Stimulated activated CD8-positive, alpha-beta memory T cell treated with anti-CD3 and anti-CD28 coated beads, Interleukin-4, amount 100 ng/mL, for 1 hour (primary cell): Measurements from ENCODE around the gene MUC4.

Source experiments
- DNase-seq, 2 donors: peaks; one replicate each; pipeline ENCODE4 v3.0.0-alpha.2; 2020; ENCODE audit warnings: low read depth in 2 of 2, low spot score in 1 of 2

The MUC4 gene, protein sequence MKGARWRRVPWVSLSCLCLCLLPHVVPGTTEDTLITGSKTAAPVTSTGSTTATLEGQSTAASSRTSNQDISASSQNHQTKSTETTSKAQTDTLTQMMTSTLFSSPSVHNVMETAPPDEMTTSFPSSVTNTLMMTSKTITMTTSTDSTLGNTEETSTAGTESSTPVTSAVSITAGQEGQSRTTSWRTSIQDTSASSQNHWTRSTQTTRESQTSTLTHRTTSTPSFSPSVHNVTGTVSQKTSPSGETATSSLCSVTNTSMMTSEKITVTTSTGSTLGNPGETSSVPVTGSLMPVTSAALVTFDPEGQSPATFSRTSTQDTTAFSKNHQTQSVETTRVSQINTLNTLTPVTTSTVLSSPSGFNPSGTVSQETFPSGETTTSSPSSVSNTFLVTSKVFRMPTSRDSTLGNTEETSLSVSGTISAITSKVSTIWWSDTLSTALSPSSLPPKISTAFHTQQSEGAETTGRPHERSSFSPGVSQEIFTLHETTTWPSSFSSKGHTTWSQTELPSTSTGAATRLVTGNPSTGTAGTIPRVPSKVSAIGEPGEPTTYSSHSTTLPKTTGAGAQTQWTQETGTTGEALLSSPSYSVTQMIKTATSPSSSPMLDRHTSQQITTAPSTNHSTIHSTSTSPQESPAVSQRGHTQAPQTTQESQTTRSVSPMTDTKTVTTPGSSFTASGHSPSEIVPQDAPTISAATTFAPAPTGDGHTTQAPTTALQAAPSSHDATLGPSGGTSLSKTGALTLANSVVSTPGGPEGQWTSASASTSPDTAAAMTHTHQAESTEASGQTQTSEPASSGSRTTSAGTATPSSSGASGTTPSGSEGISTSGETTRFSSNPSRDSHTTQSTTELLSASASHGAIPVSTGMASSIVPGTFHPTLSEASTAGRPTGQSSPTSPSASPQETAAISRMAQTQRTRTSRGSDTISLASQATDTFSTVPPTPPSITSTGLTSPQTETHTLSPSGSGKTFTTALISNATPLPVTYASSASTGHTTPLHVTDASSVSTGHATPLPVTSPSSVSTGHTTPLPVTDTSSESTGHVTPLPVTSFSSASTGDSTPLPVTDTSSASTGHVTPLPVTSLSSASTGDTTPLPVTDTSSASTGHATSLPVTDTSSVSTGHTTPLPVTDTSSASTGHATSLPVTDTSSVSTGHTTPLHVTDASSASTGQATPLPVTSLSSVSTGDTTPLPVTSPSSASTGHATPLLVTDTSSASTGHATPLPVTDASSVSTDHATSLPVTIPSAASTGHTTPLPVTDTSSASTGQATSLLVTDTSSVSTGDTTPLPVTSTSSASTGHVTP (N-terminal part only)

DNA sequence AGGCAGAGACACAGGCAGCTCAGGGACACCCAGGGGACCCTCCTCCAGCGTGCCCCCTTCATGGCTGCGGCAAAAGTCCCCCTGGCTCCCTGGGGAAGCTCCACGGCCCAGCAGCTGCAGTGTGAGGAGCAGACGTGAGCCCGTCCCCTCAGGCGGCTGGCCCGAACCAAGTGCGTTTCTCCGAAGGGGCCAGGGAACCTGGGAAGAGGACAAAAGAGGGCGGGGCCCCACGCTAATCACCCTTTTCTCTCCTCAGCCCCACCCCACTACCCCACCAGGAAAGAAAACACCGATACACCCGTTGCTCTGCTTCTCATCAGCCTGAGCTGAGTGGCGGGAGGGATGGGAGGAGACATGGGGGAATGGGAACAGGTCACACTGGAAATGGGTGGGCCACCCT, at the start of gene MUC4:
Gene MUC4 (minus strand): TSS at position 174 of the 400 bp plus-strand sequence. CDS start 112 bp downstream, at position 62.
- DNase-seq: no peak

- no peak for DNase-seq
These were observed 48.7 kb upstream of the MUC4 start for GRCh38 chr3:195860456-195860855.

- no peak for DNase-seq
These were observed 48.2 kb upstream of the MUC4 start for GRCh38 chr3:195859846-195860411.

GRCh38 chr3:195859061-195859845, 47.5 kb upstream of the MUC4 start:
- peak; percentile 45 to 59 for DNase-seq

DNA sequence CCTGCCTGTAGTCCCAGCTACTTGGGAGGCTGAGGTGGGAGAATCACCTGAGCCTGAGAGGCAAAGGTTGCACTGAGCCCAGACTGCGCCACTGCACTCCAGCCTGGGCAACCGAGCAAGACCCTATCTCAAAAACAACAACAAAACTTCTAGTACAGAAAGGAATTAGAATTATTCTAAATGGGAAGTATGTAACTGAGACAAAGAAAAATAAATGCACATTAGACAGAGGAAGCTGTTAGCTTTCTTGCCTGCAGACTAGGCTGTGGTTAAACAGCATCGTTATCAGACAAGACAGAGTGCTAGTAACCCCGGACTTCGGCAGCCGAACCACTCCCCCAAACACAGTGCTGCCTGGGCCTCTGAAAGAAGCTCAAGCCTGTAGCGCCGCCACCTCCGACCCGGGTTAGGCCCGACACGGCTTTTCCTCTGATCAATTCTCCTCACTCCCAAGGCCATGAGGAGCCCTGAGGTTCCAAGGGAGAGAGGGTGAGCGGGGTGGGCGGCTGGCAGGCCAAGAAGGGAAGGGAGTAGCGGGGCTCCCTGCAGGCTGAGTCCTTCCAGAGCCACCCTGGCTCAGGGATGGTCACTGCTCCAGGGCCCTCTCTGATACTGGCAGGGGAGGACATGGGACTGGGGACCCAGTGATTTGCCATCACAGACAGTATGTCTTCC, 44.8 kb upstream of the MUC4 start:
- DNase-seq: no peak

- no peak for DNase-seq
These were observed 44.0 kb upstream of the MUC4 start for GRCh38 chr3:195855471-195856409.

DNA sequence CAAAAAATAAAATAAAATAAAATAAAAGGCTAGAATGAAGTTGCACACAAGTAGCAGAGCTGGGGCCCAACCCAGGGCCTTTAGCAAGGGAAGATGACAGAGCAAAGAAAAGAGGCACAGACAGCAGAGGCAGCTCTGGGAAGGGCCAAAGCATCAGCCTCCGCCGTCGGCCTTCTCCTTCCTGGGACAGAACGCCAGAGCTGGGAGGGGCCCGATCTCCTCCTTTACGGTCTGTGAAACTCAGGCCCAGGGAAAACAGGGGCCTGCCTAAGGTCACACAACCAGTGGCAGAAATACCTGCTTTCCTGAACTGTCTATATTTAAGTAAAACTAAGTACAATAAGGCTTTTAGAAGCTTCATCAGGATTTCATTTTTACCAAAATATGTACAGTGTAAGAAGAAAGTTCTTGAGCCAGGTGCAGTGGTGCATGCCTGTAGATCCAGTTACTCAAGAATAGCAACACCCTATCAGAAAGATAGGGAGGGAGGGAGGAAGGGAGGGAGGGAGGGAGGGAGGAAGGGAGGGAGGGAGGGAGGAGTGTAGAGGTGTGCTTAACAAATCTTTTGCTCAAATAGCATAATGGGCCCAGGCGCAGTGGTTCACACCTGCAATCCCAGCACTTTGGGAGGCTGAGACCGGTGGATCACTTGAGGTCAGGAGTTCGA, 43.0 kb upstream of the MUC4 start:
- DNase-seq: no peak

DNA sequence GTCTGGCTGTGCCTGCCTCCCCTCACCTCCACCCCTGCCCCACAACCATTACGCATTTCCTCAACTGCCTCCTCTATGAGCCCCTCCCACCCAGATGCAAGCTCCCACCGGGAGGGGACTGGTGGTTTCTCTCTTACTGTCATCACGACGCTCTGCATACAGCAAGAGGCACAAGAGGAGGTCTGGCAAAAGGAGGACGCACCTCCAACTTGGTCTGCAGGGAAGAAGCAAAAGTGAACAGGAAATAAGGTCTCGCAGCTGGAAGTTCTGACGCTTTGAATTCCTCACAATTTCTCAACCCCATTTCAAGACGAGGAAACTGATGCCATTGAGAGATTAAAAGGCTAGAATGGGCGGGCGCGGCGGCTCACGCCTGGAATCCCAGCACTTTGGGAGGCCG, 42.3 kb upstream of the MUC4 start:
- no peak for DNase-seq

DNA sequence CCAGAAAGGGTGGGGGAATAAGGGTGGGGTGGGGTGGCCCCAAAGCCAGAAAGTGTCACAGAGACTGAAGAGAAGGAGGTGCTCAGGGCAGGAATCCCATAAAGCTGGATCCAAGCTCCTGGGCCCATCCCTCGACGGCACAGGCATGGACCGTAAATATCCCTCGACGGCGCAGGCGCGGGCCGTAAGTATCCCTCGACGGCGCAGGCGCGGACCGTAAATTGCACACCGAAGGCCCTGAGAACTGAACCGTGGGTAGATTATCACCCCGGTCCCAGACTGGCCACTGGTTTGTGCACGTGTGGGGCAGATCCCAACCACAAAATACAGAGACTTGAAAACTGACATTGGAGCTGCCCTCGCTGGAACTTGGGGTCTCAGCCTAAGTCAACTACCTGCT, 41.3 kb upstream of the MUC4 start:
- DNase-seq: no peak

GRCh38 chr3:195850857-195851543, 39.3 kb upstream of the MUC4 start:
- DNase-seq: peak; percentile 75 to 77

GRCh38 chr3:195849322-195850074, 37.8 kb upstream of the MUC4 start:
- DNase-seq: no peak

DNA sequence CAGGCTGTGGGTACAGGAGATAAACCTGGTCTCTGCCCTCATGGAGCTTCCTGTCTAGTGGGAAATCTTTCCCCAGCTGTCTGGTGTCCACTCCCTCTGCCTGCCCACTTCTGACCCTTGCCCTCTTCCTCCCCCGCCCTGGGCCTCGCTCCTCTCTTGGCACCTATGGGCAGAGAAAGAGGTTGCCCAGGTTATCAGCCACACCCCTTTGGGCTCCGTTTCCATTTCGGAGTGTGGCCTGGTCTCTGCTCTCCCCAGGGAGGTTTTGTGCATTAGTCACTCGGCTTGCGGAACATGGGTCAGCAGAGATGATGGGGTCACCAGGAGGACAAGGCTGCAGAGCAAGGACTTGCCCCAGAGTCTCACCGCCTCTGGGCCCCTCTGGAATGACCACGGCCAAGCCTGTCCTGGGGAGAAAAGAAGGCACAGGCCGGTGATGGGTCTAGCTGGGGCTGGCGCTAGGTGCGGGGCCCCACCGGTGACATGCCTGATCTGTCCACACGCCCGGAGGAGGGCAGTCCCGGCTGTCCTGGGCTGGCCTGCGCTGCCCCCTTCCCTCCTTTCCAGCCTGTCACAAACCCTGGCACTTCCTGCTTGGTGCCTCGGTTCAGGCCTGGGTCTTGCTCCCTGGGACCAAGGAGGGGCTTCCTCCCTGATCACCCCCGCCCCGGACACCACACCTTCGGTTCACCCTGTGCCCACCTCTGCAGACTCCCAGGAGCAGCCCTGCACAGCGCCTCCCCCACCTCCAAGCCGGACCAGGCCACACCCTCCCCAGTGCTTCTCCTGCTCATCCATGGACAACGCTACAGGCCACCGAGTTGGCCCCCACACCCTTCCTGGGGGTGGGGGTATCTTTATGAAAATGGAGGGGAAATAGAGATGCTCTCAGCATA, 35.6 kb upstream of the MUC4 start:
- no peak for DNase-seq

DNA sequence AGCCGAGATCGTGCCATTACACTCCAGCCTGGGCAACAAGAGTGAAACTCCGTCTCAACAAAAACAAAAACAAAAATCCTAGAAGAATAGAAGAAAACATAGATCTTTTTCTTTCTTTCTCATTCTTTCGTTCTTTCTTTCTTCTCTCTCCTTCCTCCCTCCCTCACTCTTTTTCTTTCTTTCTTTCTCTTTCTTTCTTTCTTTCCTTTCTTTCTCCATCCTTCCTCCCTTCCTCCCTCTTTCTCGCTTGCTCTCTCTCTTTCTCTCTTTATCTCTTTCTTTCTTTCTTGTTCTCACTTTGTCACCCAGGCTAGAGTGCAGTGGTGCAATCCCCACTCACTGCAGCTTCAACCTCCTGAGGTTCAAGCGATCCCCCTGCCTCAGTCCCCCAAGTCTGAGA, 33.8 kb upstream of the MUC4 start:
- DNase-seq: no peak

DNA sequence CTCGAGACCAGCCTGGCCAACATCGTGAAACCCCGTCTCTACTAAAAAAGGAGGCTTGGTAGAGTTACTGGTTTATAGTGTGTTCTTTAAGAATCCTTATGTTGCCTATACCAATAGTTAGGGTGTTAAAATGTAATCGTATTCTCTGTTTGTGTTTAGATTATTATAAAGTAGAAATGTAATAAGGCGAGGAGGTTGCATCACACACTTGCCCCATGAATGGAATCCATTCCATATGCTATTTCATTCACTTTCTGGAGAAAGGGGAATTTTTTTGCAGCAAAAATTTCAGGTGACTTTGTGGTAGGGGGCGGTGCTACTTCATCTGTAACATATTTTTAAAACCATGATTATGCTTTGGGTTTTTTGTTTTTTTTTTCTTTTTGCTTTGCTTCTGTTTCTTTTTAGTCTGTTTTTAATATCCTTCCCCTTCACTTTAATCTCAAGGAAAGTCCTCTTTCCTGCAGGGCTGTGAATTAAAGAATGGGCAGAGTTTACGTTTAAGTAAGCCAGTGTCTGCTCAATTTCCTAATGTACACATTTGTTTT, 33.0 kb upstream of the MUC4 start:
- DNase-seq: no peak

DNA sequence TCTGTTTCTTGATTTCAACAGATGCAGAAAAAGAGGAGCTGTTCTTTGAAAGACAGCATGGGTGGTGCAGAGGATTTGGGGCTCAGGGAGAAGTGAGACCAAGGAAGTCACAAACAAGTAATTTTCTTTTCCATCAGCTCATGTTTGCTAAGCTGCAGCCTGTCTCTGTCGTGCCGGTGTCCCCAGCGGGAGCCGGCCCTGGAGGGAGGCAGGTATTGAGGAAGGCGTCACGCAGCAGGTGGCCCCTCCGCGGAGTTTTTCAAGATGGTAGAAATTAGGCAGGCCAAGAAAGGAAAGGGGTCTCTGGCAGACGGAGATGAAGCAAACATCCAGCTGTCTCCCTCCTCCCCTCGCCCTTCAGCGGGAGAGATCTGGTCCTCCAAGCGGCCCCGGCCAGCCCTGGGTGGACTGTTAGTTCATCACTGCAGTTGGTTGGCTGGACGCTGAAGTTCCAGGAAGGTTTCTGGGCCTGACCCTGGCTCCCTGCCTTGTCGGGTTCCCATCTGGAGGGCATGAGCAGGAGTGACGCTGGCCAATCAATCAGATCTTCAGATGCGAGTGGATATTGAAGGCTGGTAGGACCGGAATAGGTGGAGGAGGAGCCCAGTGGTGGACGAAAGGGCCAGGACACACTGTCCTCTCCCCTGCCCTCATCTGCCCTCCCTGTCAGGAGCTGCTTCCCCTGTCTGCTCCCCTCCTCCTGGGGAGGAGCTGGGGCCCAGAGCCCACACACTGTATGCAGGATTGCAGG, 27.7 kb upstream of the MUC4 start:
- DNase-seq: no peak
